Lung (tissue), 12 donors: Measurements from ENCODE around the gene NTSR2. TPM values are rescaled to one million over a fixed set of nuclear protein-coding genes. Genes with fewer than 3 reads are reported as not detected.

Experiments used
- ATAC-seq: fragments of 200-7000 bp; cut with Tn5 transposase; one replicate; pipeline ENCODE4 v1.9.1; 2020; ENCODE audit warnings: moderate number of reproducible peaks; ENCODE audit not compliant: insufficient read depth, low FRiP score
- DNase-seq, 3 donors: peaks; one replicate each; pipeline ENCODE4 v3.0.0-alpha.2; 2013 to 2017
- H3K27ac ChIP-seq, 2 donors: one replicate each; pipeline ENCODE4 v1.5.1; 2013; ENCODE audit warnings: mild to moderate bottlenecking in 2 of 2, moderate library complexity in 2 of 2, control low read depth in 1 of 2, inconsistent platforms in 1 of 2, low read depth in 1 of 2, low read length in 1 of 2
- H3K27me3 ChIP-seq, 3 donors: one replicate each; pipeline ENCODE4 v1.5.1; 2013; ENCODE audit warnings: low read length in 2 of 3; ENCODE audit not compliant: control insufficient read depth in 3 of 3, insufficient read depth in 3 of 3
- H3K36me3 ChIP-seq, 4 donors: one replicate each; pipeline ENCODE4 v1.5.1; 2013; ENCODE audit warnings: low read length in 4 of 4, mild to moderate bottlenecking in 1 of 4, moderate library complexity in 1 of 4; ENCODE audit not compliant: control insufficient read depth in 4 of 4, insufficient read depth in 4 of 4
- H3K4me1 ChIP-seq, 5 donors: one replicate each; pipeline ENCODE4 v1.5.1; 2013; ENCODE audit warnings: low read length in 5 of 5, mild to moderate bottlenecking in 2 of 5, moderate library complexity in 1 of 5; ENCODE audit not compliant: control insufficient read depth in 5 of 5, insufficient read depth in 5 of 5
- H3K4me3 ChIP-seq: one replicate; pipeline ENCODE4 v1.5.1; 2013; ENCODE audit warnings: mild to moderate bottlenecking, control low read depth, moderate library complexity
- H3K9ac ChIP-seq, 2 donors: one replicate each; pipeline ENCODE4 v1.5.1; 2013; ENCODE audit warnings: low read length in 2 of 2, control low read depth in 1 of 2; ENCODE audit not compliant: insufficient read depth in 1 of 2
- H3K9me3 ChIP-seq, 4 donors: one replicate each; pipeline ENCODE4 v1.5.1; 2013; ENCODE audit warnings: low read length in 3 of 4, mild to moderate bottlenecking in 1 of 4, moderate library complexity in 1 of 4; ENCODE audit not compliant: control insufficient read depth in 4 of 4, insufficient read depth in 3 of 4
- CTCF ChIP-seq: IDR thresholded peaks from 2 replicates; pipeline ENCODE4 v1.5.1; 2012; ENCODE audit warnings: mild to moderate bottlenecking; ENCODE audit errors: control extremely low read depth, extremely low read depth
- WGBS, 2 donors: extraction: QIAGEN DNeasy Blood & Tissue Kit; methylation state at CpG; one replicate each; pipeline ENCODE4 v1.1.7; 2013; 5-methylcytosine and 5-hydroxymethylcytosine counted together
- polyA plus RNA-seq, 2 donors: library from polyadenylated mRNA; stranded (reverse); fragments of 200-250 nt; gene quantifications; one replicate each; pipeline ENCODE4 v1.2.1, GENCODE V29; 2013
- total RNA-seq, 2 donors: library from RNA; depleted of rRNA in 1 of 2; stranded (reverse); fragments of >200 nt in 1 of 2; gene quantifications; one replicate each; pipeline ENCODE4 v1.2.1, GENCODE V29; 2014 to 2021
- donor health status: control.
- donor health status: control.
- donor health status: Bipolar disorder and iron deficiency.
- donor health status: healthy.
- donor health status: DM: yes; HTN: yes; CAD: no.

Gene NTSR2
- total and polyA plus RNA-seq, 4 donors: not detected

- Histone ChIP-seq H3K27me3 (no peaks in the 10 kb centered on the region), H3K9ac (no peak overlapping the region), H3K36me3 (peaks cover 0 to 22% (median 6%) of the 10 kb centered on the region in 4 donors), H3K4me3 (no peak overlapping the region), H3K9me3 (peaks cover 0 to 6% (median 3%) of the 10 kb centered on the region in 4 donors), H3K4me1 (peaks cover 0 to 3% (median 0%) of the 10 kb centered on the region in 5 donors), H3K27ac (no peak overlapping the region)
- no peak for DNase-seq
- ATAC-seq: no peak
- WGBS, 2 donors: 86 to 89% methylated on average over 10 of the region's 10 CpGs
- no peak for TF ChIP-seq CTCF
Measured at GRCh38 chr2:11624893-11625292, 45.1 kb downstream of the NTSR2 start.

DNA sequence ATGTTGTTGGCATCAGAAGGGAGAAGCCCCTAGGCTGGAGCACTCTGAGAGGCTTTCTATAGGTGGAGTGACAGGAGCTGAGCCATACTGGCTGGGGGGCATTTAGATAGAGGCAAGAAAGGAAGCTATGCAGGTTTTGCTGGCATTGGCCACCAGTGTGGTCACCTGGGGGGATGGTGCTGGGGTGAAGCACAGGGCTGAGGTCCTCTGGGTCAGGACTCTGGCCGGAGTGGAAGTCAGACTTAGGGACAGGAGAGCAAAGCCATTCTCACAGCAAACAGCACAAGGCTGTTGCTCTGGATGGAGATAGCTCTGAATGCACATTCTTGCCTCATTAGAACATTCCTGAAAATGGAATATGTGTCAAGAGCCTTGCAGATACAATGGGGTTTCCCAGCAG is 47.4 kb downstream of the NTSR2 start:
- no peaks in the 10 kb centered on the region for H3K4me1 ChIP-seq
- no peak for TF ChIP-seq CTCF
- H3K9ac ChIP-seq: no peak overlapping the region
- no peaks in the 10 kb centered on the region for H3K27me3 ChIP-seq
- H3K4me3 ChIP-seq: no peak overlapping the region
- peaks cover 0 to 25% (median 9%) of the 10 kb centered on the region in 4 donors for H3K36me3 ChIP-seq
- H3K9me3 ChIP-seq: peaks cover 0 to 6% (median 3%) of the 10 kb centered on the region in 4 donors
- whole genome bisulfite sequencing, 2 donors: 90 to 92% methylated on average over 1 of the region's 1 CpG
- DNase-seq (no peak), ATAC-seq (no peak)
- H3K27ac ChIP-seq: no peak overlapping the region

GRCh38 chr2:11621410-11621809 is 48.6 kb downstream of the NTSR2 start:
- no peak for ATAC-seq
- 56 to 82% methylated on average over 2 of the region's 2 CpGs for WGBS, 2 donors
- no peak for TF ChIP-seq CTCF

DNA sequence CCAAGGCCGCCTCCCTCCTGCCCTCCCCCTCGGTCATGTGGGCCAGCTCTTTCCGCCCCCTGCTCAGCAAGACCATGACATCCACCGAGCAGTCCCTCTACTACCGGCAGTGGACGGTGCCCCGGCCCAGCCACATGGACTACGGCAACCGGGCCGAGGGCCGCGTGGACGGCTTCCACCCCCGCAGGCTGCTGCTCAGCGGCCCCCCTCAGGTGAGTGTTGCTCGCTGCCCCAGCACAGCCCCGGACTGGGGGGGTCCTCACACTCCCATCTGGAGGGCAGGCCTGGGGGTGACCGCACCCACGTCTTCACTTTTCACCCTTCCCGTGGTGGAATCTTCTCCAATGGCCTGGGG is 51.3 kb downstream of the NTSR2 start:
- TF ChIP-seq CTCF: no peak
- Histone ChIP-seq H3K27me3 (no peaks in the 10 kb centered on the region), H3K36me3 (peaks cover 0 to 8% (median 3%) of the 10 kb centered on the region in 4 donors), H3K27ac (no peak overlapping the region), H3K4me1 (no peaks in the 10 kb centered on the region), H3K9ac (no peak overlapping the region), H3K4me3 (no peak overlapping the region), H3K9me3 (no peaks in the 10 kb centered on the region)
- DNase-seq (no peak), ATAC-seq (no peak)
- 95 to 96% methylated on average over 20 of the region's 20 CpGs for WGBS, 2 donors

More at GRCh38 chr2:11621410-11621809, 48.6 kb downstream of the NTSR2 start:
- no peaks in the 10 kb centered on the region for H3K4me1 ChIP-seq
- H3K9me3 ChIP-seq: no peaks in the 10 kb centered on the region
- no peaks in the 10 kb centered on the region for H3K27me3 ChIP-seq
- no peak overlapping the region for H3K9ac ChIP-seq
- no peak for DNase-seq
- no peak overlapping the region for H3K4me3 ChIP-seq
- no peak overlapping the region for H3K27ac ChIP-seq
- peaks cover 0 to 14% (median 4%) of the 10 kb centered on the region in 4 donors for H3K36me3 ChIP-seq
